C1 segment of cervical spinal cord (tissue), 14 donors: ENCODE results near the gene SLIT3.
A peak's percentile ranks its signal among the peaks of the same experiment; 100 is the strongest.
"Not testable (repeated sequence)": the region's sequence is repeated elsewhere in the genome, so short reads cannot be mapped to it uniquely, and the experiment has no call there.

Experiments used
- DNase-seq, 14 donors: peaks; one replicate each; lab custom pipeline; 2025; lab: John Stamatoyannopoulos, UW

SLIT3 gene

GRCh38 chr5:169114466-169115065, 186.4 kb downstream of the SLIT3 start:
- DNase-seq = no peak

GRCh38 chr5:169112016-169112415, 188.9 kb downstream of the SLIT3 start:
- peak in 7 of 14 donors; percentile 5 to 21 (median 10) for DNase-seq

DNA sequence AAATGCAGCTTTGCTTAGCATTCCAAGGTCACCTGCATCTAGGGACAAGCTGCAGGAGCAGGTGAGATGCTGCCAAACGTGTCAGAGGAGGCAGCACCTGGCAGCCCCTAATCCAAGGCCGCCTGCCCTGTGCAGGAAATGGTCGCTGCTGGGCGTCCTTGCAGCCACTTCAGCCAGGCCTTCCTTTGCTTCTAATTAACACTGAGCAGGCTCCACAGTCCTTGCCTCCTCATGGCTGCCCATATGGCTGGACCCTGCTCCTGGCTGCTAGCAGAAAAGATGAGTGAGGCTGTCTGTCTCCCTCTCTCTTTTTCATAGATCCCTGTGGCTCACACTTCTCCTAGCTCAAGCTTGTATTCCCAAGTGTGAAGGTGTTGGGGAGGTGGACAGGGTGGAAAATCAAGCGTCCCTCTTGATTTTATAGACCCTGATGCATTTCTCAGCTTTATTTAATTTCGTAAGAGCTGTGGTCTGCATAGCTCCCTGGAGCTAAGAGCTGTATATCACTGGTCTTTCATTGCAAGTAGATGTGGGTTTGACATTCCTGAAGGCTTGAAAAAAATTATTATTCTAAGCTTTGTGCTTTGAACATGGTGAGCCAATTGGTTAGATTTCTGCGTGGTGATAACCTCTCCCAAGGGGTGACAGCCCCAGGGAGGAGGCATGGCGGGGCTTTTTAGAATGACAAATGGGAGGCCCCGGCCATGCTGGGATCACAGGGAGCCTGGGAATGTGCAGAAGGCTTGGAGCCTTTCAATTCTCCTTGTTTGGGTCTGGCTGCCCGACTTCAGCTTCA, 193.8 kb downstream of the SLIT3 start:
- peak in 3 of 14 donors; percentile 27 to 100 (median 48) for DNase-seq

DNA sequence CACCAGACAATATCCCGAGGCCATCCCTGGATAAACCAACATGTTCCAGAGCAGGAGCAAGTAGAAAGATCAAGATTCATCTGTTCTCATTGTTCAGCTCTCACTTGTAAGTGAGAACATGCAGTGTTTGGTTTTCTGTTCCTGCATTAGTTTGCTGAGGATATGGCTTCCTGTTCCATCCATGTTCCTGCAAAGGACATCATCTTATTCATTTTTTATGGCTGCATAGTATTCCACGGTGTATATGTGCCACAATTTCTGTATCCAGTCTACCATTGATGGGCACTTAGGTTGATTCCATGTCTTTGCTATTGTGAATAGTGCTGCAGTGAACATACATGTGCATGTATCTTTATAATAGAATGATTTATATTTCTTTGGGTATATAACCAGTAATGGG, 195.4 kb downstream of the SLIT3 start:
- not testable (repeated sequence) for DNase-seq

- DNase-seq = no peak
These were observed 195.9 kb downstream of the SLIT3 start for GRCh38 chr5:169104937-169105494.

- no peak for DNase-seq
These were observed 197.3 kb downstream of the SLIT3 start for GRCh38 chr5:169103586-169104181.

DNA sequence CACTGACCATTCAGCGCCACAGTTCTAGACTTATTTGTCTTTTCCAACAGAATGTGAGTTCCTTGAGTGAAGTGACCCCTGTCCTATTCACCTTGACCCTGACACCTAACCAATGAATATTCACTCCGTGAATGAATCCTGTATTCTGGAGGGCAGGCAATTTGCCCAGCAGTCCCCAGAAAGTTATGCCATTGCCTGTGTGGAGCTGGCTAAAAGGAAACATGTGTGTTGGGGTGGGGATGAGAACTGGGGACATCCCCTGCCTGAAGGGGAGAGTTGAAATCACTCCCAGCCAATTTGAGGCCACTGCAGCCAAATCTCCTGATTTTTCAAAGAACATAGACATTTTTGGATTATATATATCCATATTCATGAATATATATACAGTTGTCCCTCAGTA, 199.0 kb downstream of the SLIT3 start:
- no peak for DNase-seq

GRCh38 chr5:169100735-169101075, 200.2 kb downstream of the SLIT3 start:
- no peak for DNase-seq

- peak in 1 of 14 donors; percentile 95 for DNase-seq
These were observed 200.9 kb downstream of the SLIT3 start for GRCh38 chr5:169099801-169100734.

DNA sequence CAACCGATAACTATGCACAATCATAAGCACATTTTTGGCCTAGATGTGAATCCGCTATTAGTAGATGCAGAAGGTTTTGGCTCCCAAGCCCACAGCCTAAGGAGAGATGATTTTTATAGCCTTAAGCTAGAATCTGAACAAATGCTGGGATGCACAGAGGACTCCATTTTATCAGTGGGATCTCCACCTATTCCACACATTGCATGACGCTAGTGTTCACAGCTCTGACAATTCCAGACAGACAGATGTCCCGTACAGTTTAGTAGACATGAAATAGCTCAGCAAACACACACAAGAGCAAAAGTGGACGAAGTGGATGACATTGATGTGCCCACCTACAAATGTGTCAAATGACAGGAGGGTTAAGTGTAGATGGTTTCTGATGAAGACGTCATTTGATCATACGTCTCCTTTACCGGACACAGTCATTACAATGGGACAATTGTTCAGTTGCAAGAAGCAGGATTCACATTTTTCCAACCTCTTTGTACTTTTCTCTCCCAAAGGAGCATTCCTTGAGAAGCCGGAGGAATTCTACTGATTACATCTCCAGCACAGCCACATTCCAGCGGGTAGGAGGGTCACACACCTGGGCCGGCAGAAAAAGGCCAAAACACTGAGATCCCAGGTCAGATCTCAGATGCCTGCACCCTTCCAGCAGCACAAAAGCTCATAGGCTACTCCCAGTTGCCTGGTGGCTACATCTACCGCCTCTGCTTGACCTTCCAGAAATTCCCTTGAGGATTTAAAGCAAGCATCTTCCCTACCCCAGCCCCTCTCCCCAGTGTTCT, 202.4 kb downstream of the SLIT3 start:
- DNase-seq = no peak

DNA sequence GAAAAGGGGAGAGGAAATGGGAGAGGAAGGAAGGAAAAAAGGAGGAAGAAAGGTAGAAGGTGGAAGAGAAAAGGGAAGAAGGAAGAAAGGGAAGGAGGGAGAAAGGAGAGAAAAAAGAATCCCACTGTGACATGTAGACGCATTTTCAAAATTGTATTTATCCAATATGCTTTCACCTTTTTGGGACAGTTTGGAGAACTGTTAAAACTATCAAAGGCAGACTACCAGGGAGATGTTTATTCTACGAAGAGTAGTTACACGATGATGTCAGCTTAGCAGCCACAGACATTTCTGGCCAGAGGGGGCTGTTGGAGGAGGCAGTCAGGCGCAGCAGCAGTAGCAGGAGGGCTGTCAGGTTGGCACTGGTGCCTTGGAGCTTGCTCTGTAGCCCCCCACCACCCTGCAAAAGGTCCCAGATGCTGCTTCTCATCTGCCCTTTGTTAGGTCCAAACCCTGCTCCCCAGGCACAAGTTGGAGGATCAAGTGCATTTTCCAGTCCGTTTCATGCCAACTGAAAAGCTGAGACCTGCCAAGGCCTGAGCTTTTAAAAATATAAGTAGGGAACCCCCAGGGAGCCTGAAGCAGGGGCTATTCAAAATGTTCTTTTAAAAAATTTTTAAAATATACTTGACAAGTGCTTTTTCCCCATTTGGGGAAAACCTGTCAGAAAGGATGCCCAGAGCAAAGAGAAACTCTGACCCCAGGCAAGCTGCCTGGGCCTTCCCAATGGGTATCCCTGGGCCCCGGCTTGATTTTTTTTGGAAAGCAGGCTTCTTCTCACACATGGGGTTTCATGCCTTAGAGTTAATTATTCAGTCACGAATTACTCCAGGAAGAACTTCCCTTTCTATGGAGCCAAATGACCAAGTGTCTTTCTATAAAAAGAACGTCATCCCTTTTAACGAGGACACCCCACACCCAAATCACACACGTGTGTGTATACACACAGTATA, 203.3 kb downstream of the SLIT3 start:
- peak in 1 of 14 donors; percentile 55 for DNase-seq

- DNase-seq = no peak
These were observed 205.0 kb downstream of the SLIT3 start for GRCh38 chr5:169095976-169096375.

DNA sequence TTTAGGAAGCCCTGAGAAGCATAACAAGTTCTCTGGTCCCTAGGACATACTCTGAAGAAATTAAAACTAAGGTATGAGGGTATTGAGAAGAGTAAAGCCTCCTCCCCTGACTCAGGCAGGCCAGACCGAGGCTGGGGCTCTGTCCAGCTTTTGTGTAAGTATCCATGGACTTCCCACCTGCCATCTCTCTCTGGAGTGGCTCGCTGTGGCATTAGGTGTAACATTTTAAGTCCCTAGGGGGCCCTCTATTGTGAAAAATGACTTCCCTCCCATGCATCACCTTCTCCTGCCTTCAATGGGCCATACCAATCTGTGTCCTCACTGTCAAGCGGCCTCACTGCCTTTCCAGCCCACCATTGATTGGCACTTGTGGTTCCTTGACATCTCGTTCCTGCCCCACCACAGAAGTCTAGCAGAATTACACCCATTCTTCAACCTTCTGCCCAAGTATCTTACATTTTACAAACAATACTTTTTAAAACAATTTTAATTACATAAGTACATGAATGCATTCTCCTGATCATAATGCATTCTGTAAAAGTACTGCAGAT, 205.5 kb downstream of the SLIT3 start:
- no peak for DNase-seq

- DNase-seq = no peak
These were observed 206.1 kb downstream of the SLIT3 start for GRCh38 chr5:169094586-169095409.

DNA sequence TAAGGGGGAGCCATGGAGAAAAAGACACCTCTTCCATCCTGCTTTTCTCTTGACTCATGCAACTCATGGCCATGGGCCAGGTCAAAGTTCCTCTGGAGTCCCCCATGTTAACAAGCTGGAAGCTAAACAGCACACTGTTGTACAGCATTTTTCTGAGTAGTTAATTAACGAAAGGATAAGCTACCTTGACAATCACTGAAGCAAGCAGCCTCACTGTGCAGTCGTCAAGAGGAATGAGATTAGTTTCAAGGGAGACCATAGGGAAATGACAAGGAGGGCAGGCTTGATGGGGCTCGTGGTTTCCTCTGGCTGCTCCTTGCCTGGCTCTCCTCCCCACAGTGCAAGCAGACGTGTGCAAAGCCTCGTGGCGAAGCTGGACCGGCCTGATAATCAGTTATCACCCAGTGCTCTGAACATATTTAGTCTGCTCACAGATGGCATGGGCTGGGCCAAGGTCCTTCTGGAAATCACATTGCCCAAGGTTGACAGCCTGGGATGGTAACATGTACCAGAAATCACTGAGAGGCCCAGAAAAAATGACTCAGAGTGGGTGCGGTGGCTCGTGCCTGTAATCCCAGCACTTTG, 209.5 kb downstream of the SLIT3 start:
- DNase-seq = peak in 1 of 14 donors; percentile 89

DNA sequence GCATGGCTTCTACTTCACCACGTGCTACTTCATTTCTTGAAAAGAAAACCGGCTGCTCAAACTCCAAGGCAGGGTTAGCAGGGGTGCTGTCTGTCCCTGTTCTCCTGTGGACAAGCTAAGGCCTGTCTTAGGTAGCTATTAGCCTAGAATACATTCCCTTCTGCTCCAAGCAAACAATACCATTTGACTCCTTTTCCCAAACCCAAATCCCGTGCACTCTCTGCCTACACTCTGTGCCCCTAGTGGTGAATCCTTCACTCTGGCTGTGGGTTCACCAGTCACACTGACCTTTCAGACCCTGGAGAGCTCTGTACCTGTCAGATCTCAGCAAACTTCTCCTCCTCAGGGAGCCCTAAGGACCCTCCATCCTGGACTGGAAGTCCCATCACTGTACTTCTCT, 211.6 kb downstream of the SLIT3 start:
- no peak for DNase-seq

DNA sequence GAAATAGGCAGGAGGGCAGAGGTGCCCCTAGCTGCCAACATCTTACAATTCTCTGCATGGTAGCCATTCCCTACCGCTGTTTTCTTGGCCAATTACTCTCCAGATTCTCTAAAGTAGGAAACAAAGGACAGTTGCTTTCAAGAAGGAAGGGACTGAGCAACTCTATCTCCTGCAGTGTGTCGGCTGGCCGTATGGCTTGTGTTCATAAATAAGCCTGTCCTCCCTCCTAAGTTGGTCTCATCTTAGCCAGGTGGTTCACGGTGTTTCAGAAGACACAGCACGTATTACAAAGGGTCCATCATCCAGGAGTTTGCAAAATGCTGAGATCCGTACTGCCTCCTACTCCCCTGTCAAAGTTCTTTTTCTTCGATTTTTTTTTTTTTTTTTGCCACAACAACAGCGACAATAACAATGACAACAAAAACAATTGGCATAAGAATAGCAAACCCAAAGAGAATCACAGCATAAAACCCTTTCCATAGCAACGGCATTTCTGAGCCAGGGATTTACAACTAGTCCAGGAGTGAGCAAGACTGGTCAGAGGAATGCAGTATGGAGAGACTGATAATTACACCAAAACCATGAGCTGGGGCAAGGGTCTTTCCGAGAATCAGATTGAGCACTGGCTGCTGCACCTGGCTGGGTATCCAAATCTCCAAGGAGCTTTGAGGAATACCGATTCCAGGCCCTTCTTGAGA, 212.8 kb downstream of the SLIT3 start:
- peak in 1 of 14 donors; percentile 31 for DNase-seq
